ENCODE results near the gene AGPS. TPM values are rescaled to one million over a fixed set of nuclear protein-coding genes. Genes with fewer than 3 reads are reported as not detected.
A peak's percentile ranks its signal among the peaks of the same experiment; 100 is the strongest.

The AGPS gene
- polyA plus RNA-seq, 1 of the 3 experiments (the other 2 are of a cell fraction), result 10.9 TPM

DNA sequence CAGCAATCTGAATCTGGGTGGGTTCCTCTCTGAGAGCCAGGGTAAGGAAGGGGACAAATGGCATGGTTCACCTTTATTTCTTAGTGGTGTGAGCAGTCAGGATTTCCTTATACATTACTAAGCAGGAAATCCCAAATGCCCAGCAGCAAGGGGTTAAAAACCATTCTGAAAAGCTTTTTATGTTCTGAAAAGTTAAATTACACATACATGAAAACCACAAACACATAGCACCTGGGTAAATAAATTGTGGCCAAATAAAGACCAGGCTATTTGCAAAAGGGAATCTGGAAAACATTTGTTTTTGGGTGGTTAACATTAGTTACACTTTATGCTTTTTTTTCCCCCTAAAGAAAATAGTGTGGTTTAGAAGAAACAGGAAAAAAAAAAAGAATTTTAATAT, 156.1 kb downstream of the AGPS start:
- TF ChIP-seq POLR2AphosphoS5 (IDR thresholded peaks at IDR 0.05; ENCODE audit: low read depth, low read length) (no peak), RCOR1 (IDR thresholded peaks at IDR 0.05; ENCODE audit: low read length) (no peak), MXI1 (IDR thresholded peaks at IDR 0.05; ENCODE audit: low read depth, low read length) (no peak), TAF1 (IDR thresholded peaks at IDR 0.05; ENCODE audit: borderline replicate concordance, low read depth, low read length) (no peak), RFX5 (IDR thresholded peaks at IDR 0.05; ENCODE audit: low read length) (no peak), GABPA (IDR thresholded peaks at IDR 0.05; ENCODE audit: low read depth) (no peak), RXRA (IDR thresholded peaks at IDR 0.05; ENCODE audit: borderline replicate concordance, low read depth) (no peak), CHD2 (IDR thresholded peaks at IDR 0.05; ENCODE audit: low read length, partially characterized antibody) (no peak), EP300 (IDR thresholded peaks at IDR 0.05; ENCODE audit: borderline replicate concordance in 1 of 2, low read depth in 1 of 2, low read length in 1 of 2) (no peak), NFIC (IDR thresholded peaks at IDR 0.05; ENCODE audit: borderline replicate concordance) (no peak), MEF2A (IDR thresholded peaks at IDR 0.05; ENCODE audit: borderline replicate concordance, low read depth) (no peak), RAD21 (IDR thresholded peaks at IDR 0.05; ENCODE audit: low read length) (no peak), TCF12 (IDR thresholded peaks at IDR 0.05) (no peak)
- TF ChIP-seq, protein P1, sequence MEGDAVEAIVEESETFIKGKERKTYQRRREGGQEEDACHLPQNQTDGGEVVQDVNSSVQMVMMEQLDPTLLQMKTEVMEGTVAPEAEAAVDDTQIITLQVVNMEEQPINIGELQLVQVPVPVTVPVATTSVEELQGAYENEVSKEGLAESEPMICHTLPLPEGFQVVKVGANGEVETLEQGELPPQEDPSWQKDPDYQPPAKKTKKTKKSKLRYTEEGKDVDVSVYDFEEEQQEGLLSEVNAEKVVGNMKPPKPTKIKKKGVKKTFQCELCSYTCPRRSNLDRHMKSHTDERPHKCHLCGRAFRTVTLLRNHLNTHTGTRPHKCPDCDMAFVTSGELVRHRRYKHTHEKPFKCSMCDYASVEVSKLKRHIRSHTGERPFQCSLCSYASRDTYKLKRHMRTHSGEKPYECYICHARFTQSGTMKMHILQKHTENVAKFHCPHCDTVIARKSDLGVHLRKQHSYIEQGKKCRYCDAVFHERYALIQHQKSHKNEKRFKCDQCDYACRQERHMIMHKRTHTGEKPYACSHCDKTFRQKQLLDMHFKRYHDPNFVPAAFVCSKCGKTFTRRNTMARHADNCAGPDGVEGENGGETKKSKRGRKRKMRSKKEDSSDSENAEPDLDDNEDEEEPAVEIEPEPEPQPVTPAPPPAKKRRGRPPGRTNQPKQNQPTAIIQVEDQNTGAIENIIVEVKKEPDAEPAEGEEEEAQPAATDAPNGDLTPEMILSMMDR (IDR thresholded peaks at IDR 0.05), result no peak
- TF ChIP-seq, protein P2, sequence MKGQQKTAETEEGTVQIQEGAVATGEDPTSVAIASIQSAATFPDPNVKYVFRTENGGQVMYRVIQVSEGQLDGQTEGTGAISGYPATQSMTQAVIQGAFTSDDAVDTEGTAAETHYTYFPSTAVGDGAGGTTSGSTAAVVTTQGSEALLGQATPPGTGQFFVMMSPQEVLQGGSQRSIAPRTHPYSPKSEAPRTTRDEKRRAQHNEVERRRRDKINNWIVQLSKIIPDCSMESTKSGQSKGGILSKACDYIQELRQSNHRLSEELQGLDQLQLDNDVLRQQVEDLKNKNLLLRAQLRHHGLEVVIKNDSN (IDR thresholded peaks at IDR 0.05; ENCODE audit: borderline replicate concordance, low read depth), result no peak
- TF ChIP-seq, protein P3, sequence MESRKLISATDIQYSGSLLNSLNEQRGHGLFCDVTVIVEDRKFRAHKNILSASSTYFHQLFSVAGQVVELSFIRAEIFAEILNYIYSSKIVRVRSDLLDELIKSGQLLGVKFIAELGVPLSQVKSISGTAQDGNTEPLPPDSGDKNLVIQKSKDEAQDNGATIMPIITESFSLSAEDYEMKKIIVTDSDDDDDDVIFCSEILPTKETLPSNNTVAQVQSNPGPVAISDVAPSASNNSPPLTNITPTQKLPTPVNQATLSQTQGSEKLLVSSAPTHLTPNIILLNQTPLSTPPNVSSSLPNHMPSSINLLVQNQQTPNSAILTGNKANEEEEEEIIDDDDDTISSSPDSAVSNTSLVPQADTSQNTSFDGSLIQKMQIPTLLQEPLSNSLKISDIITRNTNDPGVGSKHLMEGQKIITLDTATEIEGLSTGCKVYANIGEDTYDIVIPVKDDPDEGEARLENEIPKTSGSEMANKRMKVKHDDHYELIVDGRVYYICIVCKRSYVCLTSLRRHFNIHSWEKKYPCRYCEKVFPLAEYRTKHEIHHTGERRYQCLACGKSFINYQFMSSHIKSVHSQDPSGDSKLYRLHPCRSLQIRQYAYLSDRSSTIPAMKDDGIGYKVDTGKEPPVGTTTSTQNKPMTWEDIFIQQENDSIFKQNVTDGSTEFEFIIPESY (IDR thresholded peaks at IDR 0.05; ENCODE audit: borderline replicate concordance, low read depth), result no peak
- TF ChIP-seq, protein P4, sequence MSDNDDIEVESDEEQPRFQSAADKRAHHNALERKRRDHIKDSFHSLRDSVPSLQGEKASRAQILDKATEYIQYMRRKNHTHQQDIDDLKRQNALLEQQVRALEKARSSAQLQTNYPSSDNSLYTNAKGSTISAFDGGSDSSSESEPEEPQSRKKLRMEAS (IDR thresholded peaks at IDR 0.05; ENCODE audit: low read depth), result no peak
- TF ChIP-seq, protein P5, sequence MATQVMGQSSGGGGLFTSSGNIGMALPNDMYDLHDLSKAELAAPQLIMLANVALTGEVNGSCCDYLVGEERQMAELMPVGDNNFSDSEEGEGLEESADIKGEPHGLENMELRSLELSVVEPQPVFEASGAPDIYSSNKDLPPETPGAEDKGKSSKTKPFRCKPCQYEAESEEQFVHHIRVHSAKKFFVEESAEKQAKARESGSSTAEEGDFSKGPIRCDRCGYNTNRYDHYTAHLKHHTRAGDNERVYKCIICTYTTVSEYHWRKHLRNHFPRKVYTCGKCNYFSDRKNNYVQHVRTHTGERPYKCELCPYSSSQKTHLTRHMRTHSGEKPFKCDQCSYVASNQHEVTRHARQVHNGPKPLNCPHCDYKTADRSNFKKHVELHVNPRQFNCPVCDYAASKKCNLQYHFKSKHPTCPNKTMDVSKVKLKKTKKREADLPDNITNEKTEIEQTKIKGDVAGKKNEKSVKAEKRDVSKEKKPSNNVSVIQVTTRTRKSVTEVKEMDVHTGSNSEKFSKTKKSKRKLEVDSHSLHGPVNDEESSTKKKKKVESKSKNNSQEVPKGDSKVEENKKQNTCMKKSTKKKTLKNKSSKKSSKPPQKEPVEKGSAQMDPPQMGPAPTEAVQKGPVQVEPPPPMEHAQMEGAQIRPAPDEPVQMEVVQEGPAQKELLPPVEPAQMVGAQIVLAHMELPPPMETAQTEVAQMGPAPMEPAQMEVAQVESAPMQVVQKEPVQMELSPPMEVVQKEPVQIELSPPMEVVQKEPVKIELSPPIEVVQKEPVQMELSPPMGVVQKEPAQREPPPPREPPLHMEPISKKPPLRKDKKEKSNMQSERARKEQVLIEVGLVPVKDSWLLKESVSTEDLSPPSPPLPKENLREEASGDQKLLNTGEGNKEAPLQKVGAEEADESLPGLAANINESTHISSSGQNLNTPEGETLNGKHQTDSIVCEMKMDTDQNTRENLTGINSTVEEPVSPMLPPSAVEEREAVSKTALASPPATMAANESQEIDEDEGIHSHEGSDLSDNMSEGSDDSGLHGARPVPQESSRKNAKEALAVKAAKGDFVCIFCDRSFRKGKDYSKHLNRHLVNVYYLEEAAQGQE (IDR thresholded peaks at IDR 0.05; ENCODE audit: low read depth, low read length), result no peak
- TF ChIP-seq, protein P6, sequence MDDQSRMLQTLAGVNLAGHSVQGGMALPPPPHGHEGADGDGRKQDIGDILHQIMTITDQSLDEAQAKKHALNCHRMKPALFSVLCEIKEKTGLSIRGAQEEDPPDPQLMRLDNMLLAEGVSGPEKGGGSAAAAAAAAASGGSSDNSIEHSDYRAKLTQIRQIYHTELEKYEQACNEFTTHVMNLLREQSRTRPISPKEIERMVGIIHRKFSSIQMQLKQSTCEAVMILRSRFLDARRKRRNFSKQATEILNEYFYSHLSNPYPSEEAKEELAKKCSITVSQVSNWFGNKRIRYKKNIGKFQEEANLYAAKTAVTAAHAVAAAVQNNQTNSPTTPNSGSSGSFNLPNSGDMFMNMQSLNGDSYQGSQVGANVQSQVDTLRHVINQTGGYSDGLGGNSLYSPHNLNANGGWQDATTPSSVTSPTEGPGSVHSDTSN (IDR thresholded peaks at IDR 0.05), result no peak
- Histone ChIP-seq H4K20me1 (ENCODE audit: insufficient read depth) (no peaks in the 10 kb centered on the region), H3K9ac (no peak overlapping the region), H3K36me3 (replicated peaks in 1 of 2; ENCODE audit: control insufficient read depth in 1 of 2, insufficient read depth in 2 of 2, low read length in 1 of 2) (peaks cover 0 to 2% of the 10 kb centered on the region in 2 experiments), H3K4me2 (no peak overlapping the region), H3K27ac (ENCODE audit: low read depth in 2 of 2, low read length in 1 of 2) (peak overlapping the region in 1 of 2 experiments; percentile 91; a peak in 2 of 4 replicates), H2AFZ (ENCODE audit: low read depth) (no peak overlapping the region), H3K9me3 (no peaks in the 10 kb centered on the region), H3K79me2 (ENCODE audit: insufficient read depth) (no peaks in the 10 kb centered on the region), H3K27me3 (ENCODE audit: insufficient read depth) (no peaks in the 10 kb centered on the region), H3F3A (replicated peaks; ENCODE audit: insufficient read depth) (no peaks in the 10 kb centered on the region), H3K4me1 (ENCODE audit: control insufficient read depth in 1 of 2, insufficient read depth in 2 of 2, low read depth in 1 of 2, low read length in 1 of 2) (peaks cover 0 to 25% of the 10 kb centered on the region in 2 experiments; a peak in 2 of 4 replicates), H3K4me3 (ENCODE audit: low read depth in 2 of 2, low read length in 1 of 2) (no peak overlapping the region), H3K9me2 (no peaks in the 10 kb centered on the region)
- POLR2A ChIA-PET, result interaction anchor here (0.6 to 1.7 kb wide), 3 partner anchors 18 to 156 kb away, joined by 3 to 5 read pairs (median 3); partner anchors contain the start of gene AGPS
- no peak for DNase-seq
- CTCF ChIA-PET, result interaction anchor here (1.0 to 4.7 kb wide), 5 partner anchors 14 to 213 kb away, joined by 3 to 17 read pairs (median 4); no protein-coding TSS in a partner anchor

Data from SK-N-SH (cell line).